ENCODE data around the gene DHRS4. TPM values are rescaled to one million over a fixed set of nuclear protein-coding genes. Genes with fewer than 3 reads are reported as not detected.

DHRS4 gene
- total RNA-seq, result 10 to 100 TPM; 42.0 to 60.7 (median 45.8) TPM

DNA sequence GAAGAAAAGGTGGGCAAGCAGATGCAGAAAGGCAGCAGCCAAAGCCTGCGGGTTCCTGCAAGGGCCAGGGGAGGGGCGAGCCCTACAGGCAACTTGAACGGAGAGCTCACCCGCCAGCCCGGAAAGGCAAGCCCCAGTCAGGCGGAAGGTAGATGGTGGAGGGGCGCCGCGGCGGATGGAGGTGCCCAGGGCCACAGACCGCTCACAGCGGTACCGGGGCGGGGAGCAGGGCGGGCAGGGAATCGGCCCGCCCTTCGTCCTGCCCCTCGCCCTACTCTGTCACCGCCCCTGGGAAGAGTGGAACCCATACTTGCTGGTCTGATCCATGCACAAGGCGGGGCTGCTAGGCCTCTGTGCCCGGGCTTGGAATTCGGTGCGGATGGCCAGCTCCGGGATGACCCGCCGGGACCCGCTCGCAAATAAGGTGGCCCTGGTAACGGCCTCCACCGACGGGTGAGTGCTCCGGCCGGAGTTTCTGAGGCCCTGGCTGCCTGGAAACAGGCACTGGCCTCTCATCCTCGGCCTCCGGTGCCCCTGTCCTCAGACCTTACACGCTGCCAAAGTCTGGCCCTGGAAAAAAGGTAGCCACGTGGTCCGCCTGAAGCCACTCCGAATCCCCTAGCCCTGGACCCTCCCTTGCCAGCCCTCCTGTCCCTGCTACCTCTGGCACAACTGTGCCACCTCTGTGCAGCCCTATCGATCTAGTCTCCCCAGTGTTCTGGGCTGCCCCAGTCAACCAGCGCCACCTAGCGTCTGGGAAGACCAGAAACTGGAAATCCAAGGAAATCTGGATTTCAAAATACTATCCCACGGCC is at the start of gene DHRS4:
DHRS4 (plus strand) TSS at position 307 of the 815 bp plus-strand sequence; CDS start at position 326, 19 bp downstream.
- no peak for TF ChIP-seq CTCF (IDR thresholded peaks at IDR 0.05; ENCODE audit: low read depth)

- TF ChIP-seq CTCF (IDR thresholded peaks at IDR 0.05; ENCODE audit: low read depth), result no peak
These were observed 43.3 kb upstream of the DHRS4 start for GRCh38 chr14:23910101-23910875.

GRCh38 chr14:23910876-23911210 is 42.7 kb upstream of the DHRS4 start:
- no peak for TF ChIP-seq CTCF (IDR thresholded peaks at IDR 0.05; ENCODE audit: low read depth)

- no peak for TF ChIP-seq CTCF (IDR thresholded peaks at IDR 0.05; ENCODE audit: low read depth)
These were observed 38.0 kb upstream of the DHRS4 start for GRCh38 chr14:23915559-23915958.

- no peak for TF ChIP-seq CTCF (IDR thresholded peaks at IDR 0.05; ENCODE audit: low read depth)
These were observed 37.6 kb upstream of the DHRS4 start for GRCh38 chr14:23916004-23916403.

DNA sequence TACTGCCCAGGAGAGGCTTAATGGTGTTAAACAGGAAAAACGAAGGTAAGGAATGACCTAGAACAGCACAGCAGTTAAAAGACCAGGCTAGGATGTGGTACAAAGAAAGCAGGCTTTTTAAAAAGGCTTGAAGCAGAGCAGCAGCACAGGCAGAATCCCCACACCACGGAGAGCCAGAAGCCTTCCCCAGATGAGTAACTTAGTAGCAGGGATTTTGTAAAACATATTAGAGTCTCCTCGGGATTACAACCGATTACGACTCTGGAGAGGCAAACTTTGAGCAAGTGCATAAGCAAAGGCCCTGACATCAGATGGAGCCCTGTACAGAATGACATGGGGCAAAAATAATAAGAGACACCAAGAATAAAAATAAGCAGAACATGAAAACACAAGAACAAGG is 37.1 kb upstream of the DHRS4 start:
- TF ChIP-seq CTCF (IDR thresholded peaks at IDR 0.05; ENCODE audit: low read depth), result no peak

- TF ChIP-seq CTCF (IDR thresholded peaks at IDR 0.05; ENCODE audit: low read depth), result no peak
These were observed 31.0 kb upstream of the DHRS4 start for GRCh38 chr14:23922545-23922944.
